ENCODE results near the gene CLCN5.

GRCh38 chrX:50111742-50112141 is 189.3 kb downstream of the CLCN5 start:
- TF ChIP-seq CTCF (IDR thresholded peaks at IDR 0.05) = no peak
- TF ChIP-seq POLR2A (IDR thresholded peaks at IDR 0.05) = no peak
